Mesodermal cell (in vitro differentiated cells): ENCODE data around the gene CPT2.
"Not testable (repeated sequence)": the region's sequence is repeated elsewhere in the genome, so short reads cannot be mapped to it uniquely, and the experiment has no call there.

Source experiments
- H3K27ac ChIP-seq: 2 replicates; pipeline ENCODE4 v1.7.0; 2013; ENCODE audit warnings: mild to moderate bottlenecking, low read depth, low read length, moderate library complexity; ENCODE audit not compliant: severe bottlenecking
- H3K36me3 ChIP-seq: 2 replicates; pipeline ENCODE4 v1.7.1; 2013; ENCODE audit warnings: mild to moderate bottlenecking, low read length, moderate library complexity; ENCODE audit not compliant: control insufficient read depth, insufficient read depth
- H3K4me1 ChIP-seq: one replicate; pipeline ENCODE4 v1.7.1; 2013; ENCODE audit warnings: mild to moderate bottlenecking, low read length; ENCODE audit not compliant: insufficient read depth, control insufficient read depth, poor library complexity, severe bottlenecking
- H3K4me3 ChIP-seq: 2 replicates; pipeline ENCODE4 v1.7.0; 2013; ENCODE audit warnings: low read length, control low read depth, mild to moderate bottlenecking; ENCODE audit not compliant: insufficient read depth, poor library complexity, severe bottlenecking; ENCODE audit errors: extremely low read depth
- H3K9me3 ChIP-seq: 2 replicates; pipeline ENCODE4 v1.7.1; 2013; ENCODE audit warnings: mild to moderate bottlenecking, low read length, moderate library complexity; ENCODE audit not compliant: control insufficient read depth
- WGBS, 2 experiments: methylation state at CpG; one replicate each; pipeline ENCODE4 v1.1.5; 2013; ENCODE audit warnings: missing lambda C conversion rate in 2 of 2; ENCODE audit not compliant: insufficient coverage in 2 of 2; 5-methylcytosine and 5-hydroxymethylcytosine counted together

Gene CPT2

DNA sequence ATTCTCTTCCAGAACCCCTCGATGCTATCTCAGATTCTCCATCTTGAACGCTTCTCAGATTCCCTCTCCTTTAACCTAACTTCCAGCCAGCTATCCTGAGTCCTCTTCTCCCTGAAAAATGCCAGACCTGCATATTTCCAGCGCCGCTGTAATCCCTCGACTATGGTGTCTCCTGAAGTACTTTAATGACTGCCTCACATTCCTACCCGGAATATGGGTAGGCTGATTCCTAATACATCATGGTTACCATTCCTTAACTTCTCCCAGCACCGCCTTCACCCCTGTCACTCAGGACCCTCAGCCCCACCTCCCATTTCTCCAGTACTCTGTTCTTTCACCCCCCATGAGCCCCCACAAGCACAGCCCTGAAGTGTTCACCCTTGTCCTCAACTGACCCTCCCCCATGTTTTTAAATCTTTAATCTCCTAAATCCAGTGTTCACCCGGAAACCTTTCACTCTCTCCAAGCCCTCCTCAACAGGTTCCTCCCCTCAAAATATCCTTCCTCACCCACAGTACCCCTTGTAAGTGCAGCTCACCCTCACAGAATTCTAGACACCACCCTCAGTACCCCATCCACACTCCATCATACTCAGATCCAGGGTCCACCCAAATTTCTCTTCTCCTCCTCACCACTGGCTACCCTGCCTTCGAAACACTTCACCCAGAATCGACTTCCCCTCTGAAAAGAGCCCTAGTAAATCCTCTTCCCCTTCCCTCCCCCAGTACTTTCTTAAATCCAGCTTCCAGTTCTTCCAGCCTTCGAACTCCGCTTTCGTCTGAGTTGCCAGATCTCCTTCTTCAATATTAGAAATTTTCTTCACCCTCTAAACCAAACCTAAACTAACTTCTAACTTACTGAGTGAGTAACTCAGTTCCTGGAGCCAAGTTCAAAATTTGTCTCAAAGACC lies 922 bp downstream of the CPT2 start:
- peak overlapping the region; percentile 94 for H3K27ac ChIP-seq
- H3K4me3 ChIP-seq = peak overlapping the region; percentile 90
- peaks cover 26% of the 10 kb centered on the region for H3K36me3 ChIP-seq
- no peaks in the 10 kb centered on the region for H3K4me1 ChIP-seq
- whole genome bisulfite sequencing, 2 experiments = 44 to 46% methylated on average over 13 of the region's 13 CpGs
- H3K9me3 ChIP-seq = no peaks in the 10 kb centered on the region

DNA sequence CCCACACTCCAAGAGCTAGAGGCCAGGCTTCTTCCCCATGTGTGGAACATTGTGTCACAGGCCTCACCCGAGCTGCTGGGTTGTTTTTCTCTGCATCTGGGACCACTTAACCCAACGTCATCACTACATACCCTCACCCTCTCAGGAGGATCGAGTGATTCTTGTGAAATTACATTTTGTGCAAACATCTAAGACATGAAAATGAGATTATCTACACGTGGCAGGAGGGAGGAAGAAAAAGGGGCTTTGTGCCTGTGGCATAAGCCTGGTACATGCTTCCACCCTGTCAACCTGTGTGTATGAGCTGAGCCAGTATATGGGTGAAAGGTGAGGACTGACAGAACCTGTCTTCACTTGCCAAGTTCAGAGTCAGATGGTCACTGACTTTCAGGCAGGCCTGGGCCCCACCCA lies 1.6 kb downstream of the CPT2 start:
- no peak overlapping the region for H3K4me3 ChIP-seq
- peaks cover 33% of the 10 kb centered on the region for H3K36me3 ChIP-seq
- no peaks in the 10 kb centered on the region for H3K9me3 ChIP-seq
- 97 to 100% methylated on average over 1 to 3 of the region's 4 CpGs for WGBS, 2 experiments
- no peak overlapping the region for H3K27ac ChIP-seq
- no peaks in the 10 kb centered on the region for H3K4me1 ChIP-seq

DNA sequence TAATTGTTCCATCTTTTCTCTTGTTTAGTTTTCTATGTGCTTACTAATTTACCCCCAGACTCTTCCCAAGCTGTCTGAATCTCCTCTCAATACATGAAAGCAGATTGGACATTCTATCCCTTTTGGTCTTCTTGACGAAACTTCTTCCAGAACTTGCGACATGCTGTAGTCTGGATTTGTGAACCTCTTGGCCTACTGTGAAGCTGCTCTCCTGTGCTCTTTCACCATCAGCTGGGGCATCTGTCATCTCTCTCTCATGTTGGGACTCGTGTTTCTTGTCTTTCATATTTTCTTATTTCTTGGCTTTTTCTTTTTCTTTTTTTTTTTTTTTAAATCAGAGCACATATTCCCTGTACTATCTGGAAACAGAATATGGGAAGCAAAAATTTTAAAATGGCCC lies 6.8 kb downstream of the CPT2 start:
- Histone ChIP-seq H3K27ac (no peak overlapping the region), H3K9me3 (peaks cover 24% of the 10 kb centered on the region), H3K4me1 (no peaks in the 10 kb centered on the region), H3K36me3 (peaks cover 73% of the 10 kb centered on the region), H3K4me3 (no peak overlapping the region)
- WGBS, 2 experiments = 89 to 96% methylated on average over 2 of the region's 3 CpGs

DNA sequence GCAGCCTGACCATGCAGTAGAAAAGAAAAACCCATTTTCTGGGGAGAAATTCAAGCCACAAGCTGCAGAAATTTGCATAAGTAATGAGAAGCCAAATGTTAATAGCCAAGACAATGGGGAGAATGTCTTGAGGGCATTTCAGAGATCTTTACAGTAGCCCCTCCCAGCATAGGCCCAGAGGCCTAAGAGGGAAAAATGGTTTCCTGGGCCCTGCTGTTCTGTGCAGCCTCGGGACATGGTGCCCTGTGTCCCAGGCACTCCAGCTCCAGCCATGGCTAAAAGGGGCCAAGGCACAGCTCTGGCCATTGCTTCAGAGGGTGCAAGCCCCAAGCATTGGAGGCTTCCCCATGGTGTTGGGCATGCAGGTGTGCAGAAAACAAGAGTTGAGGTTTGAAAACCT lies 8.9 kb downstream of the CPT2 start:
- not testable (repeated sequence) for H3K4me3 ChIP-seq, H3K27ac ChIP-seq, H3K4me1 ChIP-seq
- H3K36me3 ChIP-seq = peaks cover 88% of the 10 kb centered on the region
- 100% methylated on average over 1 of the region's 1 CpG; no CpG with 5 or more reads in 1 of the 2 experiments for WGBS, 2 experiments
- peaks cover 24% of the 10 kb centered on the region for H3K9me3 ChIP-seq

DNA sequence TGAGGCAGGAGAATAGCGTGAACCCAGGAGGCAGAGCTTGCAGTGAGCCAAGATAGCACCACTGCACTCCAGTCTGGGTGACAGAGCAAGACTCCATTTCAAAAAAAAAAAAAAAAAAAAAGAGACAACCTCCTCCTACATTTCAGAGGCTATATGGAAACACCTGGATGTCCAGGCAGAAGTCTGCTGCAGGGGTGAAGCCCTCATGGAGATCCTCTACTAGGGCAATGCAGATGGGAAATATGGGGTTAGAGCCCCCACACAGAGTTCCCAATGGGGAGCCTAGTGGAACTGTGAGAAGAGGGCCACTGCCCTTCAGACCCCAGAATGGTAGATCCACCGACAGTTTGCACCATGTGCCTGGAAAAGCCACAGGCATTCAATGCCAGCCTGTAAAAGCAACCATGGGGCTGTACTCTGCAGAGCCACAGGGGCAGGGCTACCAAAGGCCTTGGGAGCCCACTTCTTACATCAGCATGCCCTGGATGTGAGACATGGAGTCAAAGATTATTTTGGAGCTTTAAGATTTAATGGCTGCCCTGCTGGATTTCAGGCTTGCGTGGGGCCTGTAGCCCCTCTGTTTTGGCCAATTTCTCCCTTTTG lies 9.6 kb downstream of the CPT2 start:
- peaks cover 24% of the 10 kb centered on the region for H3K9me3 ChIP-seq
- not testable (repeated sequence) for H3K27ac ChIP-seq, H3K4me1 ChIP-seq, H3K4me3 ChIP-seq
- WGBS, 2 experiments = 90 to 100% methylated on average over 1 to 3 of the region's 3 CpGs
- peaks cover 88% of the 10 kb centered on the region for H3K36me3 ChIP-seq

DNA sequence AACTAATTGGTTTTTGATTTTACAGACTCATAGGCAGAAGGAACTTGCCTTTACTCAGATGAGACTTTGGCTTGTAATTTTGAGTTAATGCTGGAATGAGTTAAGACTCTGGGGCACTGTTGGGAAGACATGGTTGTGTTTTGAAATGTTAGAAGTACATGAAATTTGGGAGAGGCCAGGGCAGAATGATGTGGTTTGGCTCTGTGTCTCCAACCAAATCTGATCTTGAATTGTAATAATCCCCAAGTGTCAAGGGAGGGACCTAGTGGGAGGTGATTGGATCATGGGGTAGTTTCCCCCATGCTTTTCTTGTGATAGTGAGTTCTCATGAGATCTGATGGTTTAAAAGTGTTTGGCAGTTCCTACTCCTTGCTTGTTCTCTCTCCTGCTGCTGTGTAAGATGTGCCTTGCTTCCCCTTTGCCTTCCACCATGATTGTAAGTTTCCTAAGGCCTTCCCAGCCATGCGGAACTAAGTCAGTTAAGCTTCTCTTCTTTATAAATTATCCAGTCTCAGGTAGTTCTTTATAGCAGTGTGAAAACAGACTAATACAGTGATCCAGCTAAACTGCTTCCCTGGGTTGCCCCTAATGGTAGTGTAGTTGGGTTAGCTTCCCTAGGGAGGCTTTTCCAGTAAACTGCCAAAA lies 10.2 kb downstream of the CPT2 start:
- Histone ChIP-seq H3K4me3 (no peak overlapping the region), H3K27ac (no peak overlapping the region), H3K4me1 (no peaks in the 10 kb centered on the region), H3K36me3 (peaks cover 93% of the 10 kb centered on the region), H3K9me3 (peaks cover 24% of the 10 kb centered on the region)
- no CpG with 5 or more reads among the region's 1 CpG for WGBS, 2 experiments

DNA sequence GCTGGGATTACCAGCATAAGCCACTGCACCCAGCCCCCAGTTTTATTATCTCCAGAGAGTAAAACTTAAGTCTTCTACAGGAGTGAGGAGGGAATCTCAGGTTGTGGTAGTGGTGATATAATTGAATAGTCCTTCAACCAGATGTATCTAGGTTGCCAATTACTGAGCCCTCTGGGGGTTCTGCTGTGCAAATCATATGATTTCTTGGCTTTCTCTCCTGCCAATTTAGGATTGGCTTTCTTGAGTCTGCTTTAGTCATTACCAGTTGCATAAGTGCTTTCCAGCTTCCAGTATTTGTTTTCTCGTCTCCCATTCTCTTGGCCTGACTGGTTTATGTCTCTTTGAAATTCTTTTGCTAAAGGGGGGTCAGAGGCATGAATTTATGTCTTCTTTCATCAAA lies 11.1 kb downstream of the CPT2 start:
- Histone ChIP-seq H3K4me3 (no peak overlapping the region), H3K9me3 (peaks cover 24% of the 10 kb centered on the region), H3K36me3 (peaks cover 91% of the 10 kb centered on the region), H3K4me1 (no peaks in the 10 kb centered on the region), H3K27ac (no peak overlapping the region)
- WGBS, 2 experiments = 100% methylated on average over 1 of the region's 1 CpG; no CpG with 5 or more reads in 1 of the 2 experiments

DNA sequence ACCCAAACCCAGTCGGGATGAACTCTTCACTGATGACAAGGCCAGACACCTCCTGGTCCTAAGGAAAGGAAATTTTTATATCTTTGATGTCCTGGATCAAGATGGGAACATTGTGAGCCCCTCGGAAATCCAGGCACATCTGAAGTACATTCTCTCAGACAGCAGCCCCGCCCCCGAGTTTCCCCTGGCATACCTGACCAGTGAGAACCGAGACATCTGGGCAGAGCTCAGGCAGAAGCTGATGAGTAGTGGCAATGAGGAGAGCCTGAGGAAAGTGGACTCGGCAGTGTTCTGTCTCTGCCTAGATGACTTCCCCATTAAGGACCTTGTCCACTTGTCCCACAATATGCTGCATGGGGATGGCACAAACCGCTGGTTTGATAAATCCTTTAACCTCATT lies 13.7 kb downstream of the CPT2 start:
- H3K9me3 ChIP-seq = peaks cover 19% of the 10 kb centered on the region
- no peak overlapping the region for H3K27ac ChIP-seq
- no peak overlapping the region for H3K4me3 ChIP-seq
- H3K36me3 ChIP-seq = peaks cover 85% of the 10 kb centered on the region
- no peaks in the 10 kb centered on the region for H3K4me1 ChIP-seq
- 100% methylated on average over 6 of the region's 7 CpGs for WGBS, 2 experiments

DNA sequence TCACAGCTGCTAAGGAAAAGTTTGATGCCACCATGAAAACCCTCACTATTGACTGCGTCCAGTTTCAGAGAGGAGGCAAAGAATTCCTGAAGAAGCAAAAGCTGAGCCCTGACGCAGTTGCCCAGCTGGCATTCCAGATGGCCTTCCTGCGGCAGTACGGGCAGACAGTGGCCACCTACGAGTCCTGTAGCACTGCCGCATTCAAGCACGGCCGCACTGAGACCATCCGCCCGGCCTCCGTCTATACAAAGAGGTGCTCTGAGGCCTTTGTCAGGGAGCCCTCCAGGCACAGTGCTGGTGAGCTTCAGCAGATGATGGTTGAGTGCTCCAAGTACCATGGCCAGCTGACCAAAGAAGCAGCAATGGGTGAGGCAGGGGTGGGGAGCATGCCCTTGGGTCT lies 14.3 kb downstream of the CPT2 start:
- no peaks in the 10 kb centered on the region for H3K4me1 ChIP-seq
- H3K27ac ChIP-seq = no peak overlapping the region
- no peak overlapping the region for H3K4me3 ChIP-seq
- WGBS, 2 experiments = 91 to 96% methylated on average over 11 of the region's 11 CpGs
- H3K9me3 ChIP-seq = peaks cover 13% of the 10 kb centered on the region
- H3K36me3 ChIP-seq = peaks cover 87% of the 10 kb centered on the region

DNA sequence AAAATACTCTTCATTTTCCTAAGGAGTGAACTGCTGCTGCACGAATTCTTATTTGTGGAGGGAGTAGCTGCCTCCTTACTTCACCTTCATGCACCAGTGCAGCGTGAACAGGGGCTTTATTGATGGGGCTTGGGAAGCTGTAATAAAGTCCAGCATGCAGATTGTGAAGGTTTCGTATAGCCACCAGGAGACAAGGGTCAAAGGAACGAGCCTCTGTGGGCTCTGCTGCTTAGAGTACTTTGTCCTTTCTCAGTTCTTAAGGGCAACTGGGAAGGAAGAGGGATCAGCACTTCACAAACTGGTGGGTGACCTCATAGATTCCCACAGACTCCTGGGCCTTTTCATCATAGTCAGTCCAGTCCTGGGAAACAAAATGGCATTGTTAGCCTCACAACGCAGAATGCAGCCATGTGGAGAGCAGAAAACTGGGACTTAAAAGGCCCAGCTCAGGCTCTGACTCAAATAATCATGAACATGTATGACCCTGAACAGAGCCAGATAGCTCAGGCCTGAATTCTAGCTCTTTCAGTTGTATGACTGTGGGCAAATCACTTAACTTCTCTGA lies 17.8 kb downstream of the CPT2 start:
- peaks cover 82% of the 10 kb centered on the region for H3K36me3 ChIP-seq
- no peak overlapping the region for H3K4me3 ChIP-seq
- peak overlapping the region; percentile 29 for H3K27ac ChIP-seq
- peaks cover 3% of the 10 kb centered on the region for H3K4me1 ChIP-seq
- H3K9me3 ChIP-seq = no peaks in the 10 kb centered on the region
- WGBS, 2 experiments = 86 to 92% methylated on average over 1 to 4 of the region's 5 CpGs
